ENCODE data around the gene COL4A6.

COL4A6 gene

DNA sequence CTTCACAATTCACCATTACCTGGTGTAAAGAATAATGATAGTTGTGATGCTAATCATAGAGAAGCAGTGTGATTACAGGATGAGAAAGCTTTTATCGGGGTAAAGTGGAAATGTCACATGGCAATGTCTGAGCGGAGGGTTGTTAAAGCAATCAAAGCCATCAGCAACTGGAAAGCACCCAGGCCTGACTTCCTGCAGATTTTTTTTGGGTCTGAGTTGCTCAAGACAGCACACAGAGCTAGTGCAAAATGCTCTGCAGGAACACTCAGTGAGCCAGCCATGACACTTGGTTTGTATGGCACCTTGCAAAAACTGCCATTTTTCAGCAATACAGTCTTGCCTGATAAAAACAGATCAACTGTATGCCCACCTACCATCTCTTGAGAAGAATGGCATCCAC, 152.9 kb downstream of the COL4A6 start:
- H3K4me3 ChIP-seq (ENCODE audit: low read depth, low read length) = no peak overlapping the region
- no peak for DNase-seq (ENCODE audit: low read depth, low spot score)
- TF ChIP-seq, protein P1, sequence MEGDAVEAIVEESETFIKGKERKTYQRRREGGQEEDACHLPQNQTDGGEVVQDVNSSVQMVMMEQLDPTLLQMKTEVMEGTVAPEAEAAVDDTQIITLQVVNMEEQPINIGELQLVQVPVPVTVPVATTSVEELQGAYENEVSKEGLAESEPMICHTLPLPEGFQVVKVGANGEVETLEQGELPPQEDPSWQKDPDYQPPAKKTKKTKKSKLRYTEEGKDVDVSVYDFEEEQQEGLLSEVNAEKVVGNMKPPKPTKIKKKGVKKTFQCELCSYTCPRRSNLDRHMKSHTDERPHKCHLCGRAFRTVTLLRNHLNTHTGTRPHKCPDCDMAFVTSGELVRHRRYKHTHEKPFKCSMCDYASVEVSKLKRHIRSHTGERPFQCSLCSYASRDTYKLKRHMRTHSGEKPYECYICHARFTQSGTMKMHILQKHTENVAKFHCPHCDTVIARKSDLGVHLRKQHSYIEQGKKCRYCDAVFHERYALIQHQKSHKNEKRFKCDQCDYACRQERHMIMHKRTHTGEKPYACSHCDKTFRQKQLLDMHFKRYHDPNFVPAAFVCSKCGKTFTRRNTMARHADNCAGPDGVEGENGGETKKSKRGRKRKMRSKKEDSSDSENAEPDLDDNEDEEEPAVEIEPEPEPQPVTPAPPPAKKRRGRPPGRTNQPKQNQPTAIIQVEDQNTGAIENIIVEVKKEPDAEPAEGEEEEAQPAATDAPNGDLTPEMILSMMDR (IDR thresholded peaks at IDR 0.05; ENCODE audit: insufficient read depth, low read length, missing control alignments) = no peak
- CTCF ChIA-PET = no interaction called here
- POLR2A ChIA-PET = no interaction called here

DNA sequence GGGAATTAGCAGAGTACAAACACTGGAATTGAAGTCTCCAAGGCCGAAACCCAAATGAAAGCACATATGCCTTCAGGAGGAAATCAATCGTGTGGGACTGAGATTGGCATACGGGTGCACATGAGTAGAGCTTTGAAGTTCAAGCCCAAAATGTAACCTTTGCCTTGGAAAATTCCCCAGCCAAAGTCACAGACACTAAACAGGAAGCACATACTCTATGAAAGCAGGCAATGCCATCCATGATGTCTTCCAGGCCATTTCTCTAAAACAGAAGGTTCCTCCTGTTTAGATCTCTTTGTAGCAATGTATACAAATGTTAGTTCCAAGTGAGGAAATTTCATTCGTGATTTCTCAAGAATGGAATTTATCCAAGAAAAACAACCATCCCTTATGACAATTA, 162.5 kb downstream of the COL4A6 start:
- TF ChIP-seq, protein P1 (IDR thresholded peaks at IDR 0.05; ENCODE audit: insufficient read depth, low read length, missing control alignments) = no peak
- POLR2A ChIA-PET = no interaction called here
- CTCF ChIA-PET = no interaction called here
- no peak overlapping the region for H3K4me3 ChIP-seq (ENCODE audit: low read depth, low read length)
- no peak for DNase-seq (ENCODE audit: low read depth, low spot score)

DNA sequence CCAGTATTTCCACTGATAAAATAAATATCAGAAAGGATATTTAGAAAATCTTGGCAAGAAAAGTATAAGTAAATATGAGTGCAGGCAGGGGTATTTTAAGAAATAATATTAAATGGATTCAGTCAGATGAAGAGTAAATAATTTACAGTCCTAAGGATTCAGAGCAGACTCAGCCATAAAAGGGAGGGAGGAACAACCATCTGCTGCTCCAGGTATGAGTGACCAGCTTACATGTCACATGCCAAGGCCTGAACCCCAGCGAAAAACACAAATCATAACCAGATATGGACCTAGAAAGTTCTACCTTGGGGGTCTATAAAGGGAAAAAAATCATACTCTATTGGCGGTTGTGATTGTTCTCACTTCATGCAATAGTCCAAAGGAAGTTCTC, 166.8 kb downstream of the COL4A6 start:
- no peak overlapping the region for H3K4me3 ChIP-seq (ENCODE audit: low read depth, low read length)
- no peak for DNase-seq (ENCODE audit: low read depth, low spot score)
- CTCF ChIA-PET = no interaction called here
- TF ChIP-seq, protein P1 (IDR thresholded peaks at IDR 0.05; ENCODE audit: insufficient read depth, low read length, missing control alignments) = no peak
- POLR2A ChIA-PET = no interaction called here

DNA sequence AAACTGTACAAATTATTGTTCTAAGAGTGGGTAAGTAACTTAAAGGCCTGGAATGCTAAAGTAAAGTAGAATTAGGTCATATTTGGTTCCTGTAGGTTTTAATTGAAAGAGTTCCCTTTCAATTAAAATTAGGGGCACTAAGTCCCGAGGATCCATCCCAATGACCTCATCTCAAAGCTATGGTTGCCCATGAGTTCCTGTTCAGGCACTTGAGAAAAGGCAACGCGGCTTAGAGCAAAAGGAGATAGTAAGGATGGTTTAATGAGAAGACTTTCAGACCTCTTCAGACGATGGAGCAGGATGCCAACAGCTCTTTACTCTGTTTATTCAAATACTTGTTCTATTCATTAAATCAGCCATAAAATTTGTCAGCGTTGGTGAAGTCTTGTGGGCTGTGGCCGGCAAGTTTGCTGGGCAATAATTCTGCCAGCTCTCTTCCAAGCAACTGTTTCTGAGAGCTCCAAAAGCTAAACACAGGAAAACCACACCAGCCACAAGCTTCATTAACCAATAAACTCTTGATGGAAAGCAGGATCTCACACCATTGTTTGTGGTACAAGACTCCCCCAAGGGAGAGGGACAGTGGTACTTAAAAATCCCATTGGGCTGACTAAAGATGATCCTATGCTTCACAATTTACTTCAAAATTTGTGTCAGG, 167.4 kb downstream of the COL4A6 start:
- DNase-seq (ENCODE audit: low read depth, low spot score) = no peak
- ChIA-PET CTCF (no interaction called here), POLR2A (no interaction called here)
- no peak overlapping the region for H3K4me3 ChIP-seq (ENCODE audit: low read depth, low read length)
- TF ChIP-seq, protein P1 (IDR thresholded peaks at IDR 0.05; ENCODE audit: insufficient read depth, low read length, missing control alignments) = no peak

DNA sequence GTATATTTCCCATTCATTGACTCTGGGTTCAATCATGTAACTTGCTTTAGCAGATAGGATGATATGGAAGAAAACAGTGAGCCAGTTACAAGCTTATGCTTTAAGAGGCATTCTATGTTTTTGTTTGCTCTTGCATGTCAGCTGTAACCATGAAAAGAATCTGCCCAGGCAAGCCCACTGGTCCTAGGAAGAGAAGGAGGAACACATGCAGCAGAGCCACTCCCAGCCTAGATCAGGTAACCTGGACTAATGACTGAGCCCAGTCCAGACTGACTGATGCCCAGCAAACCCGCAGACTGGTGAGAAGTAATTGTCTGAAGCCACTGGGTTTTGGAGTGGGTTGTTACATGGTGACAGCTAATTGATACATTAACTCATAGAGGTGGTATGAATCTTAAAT, 167.9 kb downstream of the COL4A6 start:
- TF ChIP-seq, protein P1 (IDR thresholded peaks at IDR 0.05; ENCODE audit: insufficient read depth, low read length, missing control alignments) = no peak
- DNase-seq (ENCODE audit: low read depth, low spot score) = no peak
- CTCF ChIA-PET = no interaction called here
- POLR2A ChIA-PET = no interaction called here
- no peak overlapping the region for H3K4me3 ChIP-seq (ENCODE audit: low read depth, low read length)

DNA sequence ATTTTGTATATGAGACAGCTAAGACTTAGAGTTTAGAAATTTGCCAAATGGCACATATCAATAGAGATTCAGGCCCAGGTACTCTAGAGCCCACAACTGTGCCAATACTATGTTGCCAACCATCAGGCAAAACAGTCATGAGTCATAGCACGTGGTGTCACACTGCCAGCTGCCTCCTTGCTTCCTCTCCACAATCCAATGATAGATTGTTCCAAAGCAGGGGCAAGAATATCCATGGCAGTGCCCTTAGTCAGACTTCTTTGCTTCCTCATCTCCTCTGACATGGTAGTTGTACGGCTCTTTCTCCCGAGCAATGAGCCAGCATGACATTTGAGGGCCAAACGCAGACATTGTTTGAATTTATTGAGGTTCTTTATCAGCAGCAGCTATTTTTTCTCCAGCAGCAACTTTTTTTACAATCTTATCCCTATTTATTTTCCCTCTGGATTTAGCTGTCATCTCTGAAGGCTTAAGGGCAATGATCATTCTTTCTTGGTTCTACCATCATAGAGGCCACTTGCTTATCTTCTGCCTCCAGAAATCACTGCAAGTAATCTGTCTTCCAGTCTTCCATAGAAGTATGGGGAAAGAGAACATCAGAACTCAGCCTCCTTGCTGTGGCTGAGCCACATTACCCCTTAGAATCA, 169.7 kb downstream of the COL4A6 start:
- TF ChIP-seq, protein P1 (IDR thresholded peaks at IDR 0.05; ENCODE audit: insufficient read depth, low read length, missing control alignments) = no peak
- POLR2A ChIA-PET = no interaction called here
- CTCF ChIA-PET = no interaction called here
- H3K4me3 ChIP-seq (ENCODE audit: low read depth, low read length) = no peak overlapping the region
- DNase-seq (ENCODE audit: low read depth, low spot score) = no peak
